Adrenal gland (tissue), 12 donors: ENCODE measurements around the gene SMAD7. TPM values are rescaled to one million over a fixed set of nuclear protein-coding genes. Genes with fewer than 3 reads are reported as not detected.

Source experiments
- DNase-seq, 7 donors: peaks; one replicate each; pipeline ENCODE4 v3.0.0-alpha.2; 2019 to 2020
- H3K27ac ChIP-seq, 5 donors: fragments of 200-600 bp; sonication (generic) in 4 of 5; 1 replicate in 3 of 5; 2 replicates in 2 of 5; pipeline versions ENCODE4 v1.5.1 to v1.8.0; 2016 to 2020; ENCODE audit warnings: mild to moderate bottlenecking in 1 of 5
- H3K27me3 ChIP-seq: fragments of 200-600 bp; 2 replicates; pipeline ENCODE4 v1.8.0; 2021
- H3K36me3 ChIP-seq, 2 donors: fragments of 200-600 bp; replicated peaks in 1 of 2; 1 replicate in 1 of 2; 2 replicates in 1 of 2; pipeline versions ENCODE4 v1.5.1 to v1.8.0; 2018 to 2022
- H3K4me1 ChIP-seq, 2 donors: fragments of 200-600 bp; replicated peaks in 1 of 2; 1 replicate in 1 of 2; 2 replicates in 1 of 2; pipeline versions ENCODE4 v1.5.1 to v1.8.0; 2018 to 2021
- H3K4me3 ChIP-seq, 4 donors: fragments of 200-600 bp; sonication (generic) in 3 of 4; one replicate each; pipeline ENCODE4 v1.5.1; 2016 to 2018
- H3K9me3 ChIP-seq, 3 donors: fragments of 200-600 bp; sonication (generic) in 1 of 3; replicated peaks in 1 of 3; 1 replicate in 2 of 3; 2 replicates in 1 of 3; pipeline versions ENCODE4 v1.5.1 to v1.8.0; 2016 to 2021
- POLR2A ChIP-seq, 2 donors: fragments of 450-650 bp; IDR thresholded peaks; one replicate each; pipeline ENCODE4 v1.6.1; 2017; ENCODE audit warnings: antibody characterized with exemption in 2 of 2, mild to moderate bottlenecking in 2 of 2, moderate library complexity in 1 of 2
- WGBS, 4 donors: extraction: QIAGEN DNeasy Blood & Tissue Kit in 2 of 4; methylation state at CpG; one replicate each; pipeline versions ENCODE4 v1.1.5 to v1.1.7; 2013 to 2017; 5-methylcytosine and 5-hydroxymethylcytosine counted together
- intact Hi-C, 2 donors: fragments of 100-400 bp; cut with DNase I; formaldehyde crosslinking; loops; one replicate each; pipeline versions ENCODE4 v1.14.1 to v1.15.0; 2022 to 2023
- polyA plus RNA-seq, 3 donors: library from polyadenylated mRNA; stranded (reverse); fragments of 200-250 nt in 2 of 3; fragments of 350-450 nt in 1 of 3; fragmentation: Illumina TruSeq in 1 of 3; extraction: RNeasy Lipid Tissue Mini Kit (QIAGEN cat#74804) in 1 of 3; gene quantifications; one replicate each; pipeline ENCODE4 v1.2.3, GENCODE V29; 2013 to 2014
- total RNA-seq, 9 donors: library from RNA; depleted of rRNA in 4 of 9; stranded (reverse); fragments of >200 nt in 4 of 9; fragments of 120-200 nt in 1 of 9; fragmentation: NEBNext Ultra II Directional in 1 of 9; extraction: Animal tissue kit (Norgen Biotek cat#: 25700) in 1 of 9; gene quantifications; one replicate each; pipeline versions ENCODE4 v1.1.0 to v1.2.4, GENCODE V29; 2013 to 2023
- TF ChIP-seq, protein P1 (sequence below), 6 experiments: fragments of 450-650 bp in 4 of 6; fragments of 200-600 bp in 2 of 6; sonication (generic) in 1 of 6; IDR thresholded peaks; 1 replicate in 5 of 6; 2 replicates in 1 of 6; pipeline versions ENCODE4 v1.5.1 to v1.8.0; 2016 to 2021; ENCODE audit warnings: antibody characterized with exemption in 6 of 6, mild to moderate bottlenecking in 2 of 6, moderate library complexity in 1 of 6
- donor health status: healthy with polysubstance abuse.
- donor health status: Bipolar disorder and iron deficiency.
- donor health status: DM: yes; HTN: yes; CAD: no.
- donor health status: DM: no; HTN: no; CAD: no.
- donor health status: DM: no; HTN: no; CAD: no.
- donor health status: DM: yes; HTN: yes; CAD: no.

Gene SMAD7
- total and polyA plus RNA-seq, 12 donors: 6.1 to 68.3 (median 16.8) TPM

DNA sequence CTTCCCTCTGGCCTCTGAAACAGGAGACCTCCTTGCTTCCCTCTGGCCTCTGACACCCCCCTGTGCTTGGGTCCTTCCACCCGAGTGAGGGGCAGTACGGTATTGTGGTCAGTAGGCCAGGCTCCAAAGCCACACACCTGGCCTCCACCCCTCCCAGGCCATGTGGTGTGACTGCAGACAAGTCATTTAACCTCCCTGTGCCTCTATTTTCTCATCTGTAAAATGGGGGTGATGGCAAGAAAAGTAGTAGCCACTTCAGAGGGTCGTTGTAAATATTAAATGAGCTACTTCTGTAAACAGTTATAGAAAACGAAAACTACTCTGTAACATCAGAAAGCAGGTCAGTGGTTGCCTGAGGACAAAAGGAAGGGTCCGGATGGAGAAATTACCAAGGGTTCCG is 74.2 kb downstream of the SMAD7 start:
- Histone ChIP-seq H3K36me3 (no peaks in the 10 kb centered on the region), H3K9me3 (no peaks in the 10 kb centered on the region), H3K4me1 (peaks cover 17 to 22% of the 10 kb centered on the region in 2 donors), H3K4me3 (no peak overlapping the region), H3K27me3 (no peaks in the 10 kb centered on the region), H3K27ac (no peak overlapping the region)
- no peak for DNase-seq
- no peak for TF ChIP-seq POLR2A (IDR thresholded peaks at IDR 0.05)
- TF ChIP-seq, protein P1, sequence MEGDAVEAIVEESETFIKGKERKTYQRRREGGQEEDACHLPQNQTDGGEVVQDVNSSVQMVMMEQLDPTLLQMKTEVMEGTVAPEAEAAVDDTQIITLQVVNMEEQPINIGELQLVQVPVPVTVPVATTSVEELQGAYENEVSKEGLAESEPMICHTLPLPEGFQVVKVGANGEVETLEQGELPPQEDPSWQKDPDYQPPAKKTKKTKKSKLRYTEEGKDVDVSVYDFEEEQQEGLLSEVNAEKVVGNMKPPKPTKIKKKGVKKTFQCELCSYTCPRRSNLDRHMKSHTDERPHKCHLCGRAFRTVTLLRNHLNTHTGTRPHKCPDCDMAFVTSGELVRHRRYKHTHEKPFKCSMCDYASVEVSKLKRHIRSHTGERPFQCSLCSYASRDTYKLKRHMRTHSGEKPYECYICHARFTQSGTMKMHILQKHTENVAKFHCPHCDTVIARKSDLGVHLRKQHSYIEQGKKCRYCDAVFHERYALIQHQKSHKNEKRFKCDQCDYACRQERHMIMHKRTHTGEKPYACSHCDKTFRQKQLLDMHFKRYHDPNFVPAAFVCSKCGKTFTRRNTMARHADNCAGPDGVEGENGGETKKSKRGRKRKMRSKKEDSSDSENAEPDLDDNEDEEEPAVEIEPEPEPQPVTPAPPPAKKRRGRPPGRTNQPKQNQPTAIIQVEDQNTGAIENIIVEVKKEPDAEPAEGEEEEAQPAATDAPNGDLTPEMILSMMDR (IDR thresholded peaks at IDR 0.05): no peak
- whole genome bisulfite sequencing, 4 donors: 94 to 99% (median 95%) methylated on average over 6 of the region's 6 CpGs
- intact Hi-C loops: no loop called here

DNA sequence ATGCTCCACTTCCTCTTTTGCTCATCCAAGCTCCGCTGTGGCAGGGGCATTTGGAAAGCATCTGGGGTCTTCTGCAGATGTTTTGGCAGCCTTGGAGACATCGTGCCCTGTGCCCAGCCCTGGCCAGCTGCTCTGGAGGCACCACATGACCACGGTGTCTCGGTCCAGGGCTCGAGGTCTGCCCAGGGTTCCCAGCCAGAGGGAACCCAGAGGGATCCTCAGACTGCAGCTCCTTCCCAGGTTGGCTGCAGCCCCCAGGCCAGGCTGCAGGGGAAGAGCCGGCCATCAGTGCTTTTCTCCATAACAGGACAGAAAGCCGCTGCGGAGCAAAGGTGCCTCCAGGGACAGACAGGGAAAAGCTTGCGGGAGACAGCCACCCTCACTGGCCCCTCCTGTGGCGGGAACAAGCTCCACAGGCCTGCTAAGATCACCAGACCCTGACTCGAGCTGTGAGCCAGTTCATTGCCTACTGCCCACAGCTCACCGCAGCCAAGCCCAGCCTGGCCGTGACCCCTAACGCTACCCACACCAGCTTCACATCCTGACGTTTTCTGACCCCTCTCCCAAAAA is 74.7 kb downstream of the SMAD7 start:
- 81 to 86% (median 83%) methylated on average over 8 to 15 of the region's 15 CpGs for WGBS, 4 donors
- Histone ChIP-seq H3K9me3 (no peaks in the 10 kb centered on the region), H3K4me1 (peaks cover 17 to 22% of the 10 kb centered on the region in 2 donors), H3K36me3 (no peaks in the 10 kb centered on the region), H3K27me3 (no peaks in the 10 kb centered on the region), H3K27ac (no peak overlapping the region), H3K4me3 (no peak overlapping the region)
- intact Hi-C loops: no loop called here
- DNase-seq: no peak
- TF ChIP-seq POLR2A (IDR thresholded peaks at IDR 0.05): no peak
- TF ChIP-seq, protein P1 (IDR thresholded peaks at IDR 0.05): peak in 1 of 6 experiments; percentile 4

DNA sequence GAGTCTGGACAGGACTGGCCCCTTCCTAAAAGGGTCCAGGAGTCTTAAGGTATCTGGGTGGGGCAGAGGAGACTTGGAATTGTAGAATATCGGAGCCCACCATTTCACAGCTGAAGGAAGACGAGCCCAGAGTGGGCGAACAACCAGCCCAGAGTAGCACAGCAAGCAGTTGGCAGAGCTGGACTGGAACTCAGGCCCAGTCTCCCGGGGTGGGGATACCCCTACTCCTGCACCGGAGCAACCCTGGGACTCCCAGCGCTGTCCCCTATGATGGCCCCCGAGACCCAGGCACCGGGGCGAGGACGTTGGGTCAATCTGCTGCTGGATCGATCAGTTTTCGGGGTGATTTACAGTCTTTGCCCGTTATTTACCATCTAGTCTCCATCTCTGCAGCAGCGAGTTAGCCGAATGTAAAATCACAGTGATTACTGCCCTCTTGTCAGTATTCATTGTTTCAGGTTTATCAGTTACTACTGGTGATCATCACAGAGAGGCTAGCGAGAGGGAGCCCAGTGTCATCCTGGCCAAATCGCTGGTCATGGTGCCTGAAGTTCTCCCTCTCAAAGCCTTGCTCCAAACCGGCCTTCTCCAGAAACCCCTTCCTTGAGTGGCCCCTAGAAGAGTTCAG is 75.3 kb downstream of the SMAD7 start:
- Histone ChIP-seq H3K4me1 (peaks cover 17 to 22% of the 10 kb centered on the region in 2 donors), H3K9me3 (no peaks in the 10 kb centered on the region), H3K27ac (no peak overlapping the region), H3K27me3 (no peaks in the 10 kb centered on the region), H3K4me3 (no peak overlapping the region), H3K36me3 (no peaks in the 10 kb centered on the region)
- TF ChIP-seq POLR2A (IDR thresholded peaks at IDR 0.05): no peak
- TF ChIP-seq, protein P1 (IDR thresholded peaks at IDR 0.05): no peak
- DNase-seq: no peak
- intact Hi-C loops: no loop called here
- 94 to 97% (median 95%) methylated on average over 14 to 18 of the region's 18 CpGs for WGBS, 4 donors

DNA sequence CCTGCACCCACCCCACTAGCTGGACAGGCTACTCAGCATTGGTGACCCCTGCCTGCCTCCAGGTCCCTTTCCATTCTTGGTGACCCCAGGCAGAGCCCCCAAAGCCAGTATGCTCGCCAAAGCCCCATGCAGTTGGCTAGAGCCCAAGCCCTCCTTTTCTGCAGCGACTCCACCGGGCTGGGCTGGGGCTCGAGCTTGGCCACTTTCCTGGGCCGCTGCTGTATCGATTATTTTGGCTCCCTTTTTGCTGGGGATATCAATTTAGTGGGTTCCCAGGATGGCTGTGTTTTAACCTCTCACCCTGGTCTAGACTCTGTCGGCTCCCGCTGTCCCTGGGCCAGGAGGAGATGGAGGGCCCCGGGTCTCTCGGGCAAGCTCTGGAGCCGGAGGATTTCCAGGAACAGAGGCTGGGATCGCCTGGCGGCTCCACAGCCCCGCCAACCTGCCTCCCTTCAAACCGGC is 76.0 kb downstream of the SMAD7 start:
- Histone ChIP-seq H3K4me3 (no peak overlapping the region), H3K9me3 (no peaks in the 10 kb centered on the region), H3K36me3 (no peaks in the 10 kb centered on the region), H3K4me1 (peaks cover 17 to 22% of the 10 kb centered on the region in 2 donors), H3K27ac (no peak overlapping the region), H3K27me3 (no peaks in the 10 kb centered on the region)
- DNase-seq: no peak
- TF ChIP-seq, protein P1 (IDR thresholded peaks at IDR 0.05): no peak
- no peak for TF ChIP-seq POLR2A (IDR thresholded peaks at IDR 0.05)
- intact Hi-C loops: no loop called here
- WGBS, 4 donors: 68 to 88% (median 83%) methylated on average over 8 to 15 of the region's 15 CpGs
